Brain microvascular endothelial cell (primary cell): ENCODE data around the gene GALNT1.

Experiments used
- DNase-seq: peaks from one replicate; pipeline ENCODE4 v3.0.0-alpha.2; 2020
- H3K27ac ChIP-seq: fragments of 250-450 bp; sonication (Bioruptor Pico); 2 replicates; pipeline ENCODE4 v1.5.1; 2020; ENCODE audit warnings: mild to moderate bottlenecking, moderate library complexity
- H3K27me3 ChIP-seq: fragments of 250-450 bp; sonication (Bioruptor Pico); replicated peaks from 2 replicates; pipeline ENCODE4 v1.5.1; 2020; ENCODE audit warnings: mild to moderate bottlenecking
- H3K36me3 ChIP-seq: fragments of 250-450 bp; sonication (Bioruptor Pico); replicated peaks from 2 replicates; pipeline ENCODE4 v1.5.1; 2020; ENCODE audit warnings: mild to moderate bottlenecking
- H3K4me3 ChIP-seq: 2 replicates; pipeline ENCODE4 v1.5.1; 2011; ENCODE audit warnings: low read depth, mild to moderate bottlenecking, control low read depth, low read length, moderate library complexity
- in situ Hi-C: cut with HindIII; loops from 2 replicates; pipeline ENCODE4 v1.10.0; 2017; ENCODE audit warnings: low sequenced_read_pairs, low pct_ligation_motif_present
- TF ChIP-seq, protein P1 (sequence below): IDR thresholded peaks from 2 replicates; pipeline ENCODE4 v1.5.1; 2011; ENCODE audit warnings: low read depth, mild to moderate bottlenecking, moderate library complexity, low read length, control low read depth, inconsistent platforms; ENCODE audit errors: missing control alignments

Gene GALNT1

DNA sequence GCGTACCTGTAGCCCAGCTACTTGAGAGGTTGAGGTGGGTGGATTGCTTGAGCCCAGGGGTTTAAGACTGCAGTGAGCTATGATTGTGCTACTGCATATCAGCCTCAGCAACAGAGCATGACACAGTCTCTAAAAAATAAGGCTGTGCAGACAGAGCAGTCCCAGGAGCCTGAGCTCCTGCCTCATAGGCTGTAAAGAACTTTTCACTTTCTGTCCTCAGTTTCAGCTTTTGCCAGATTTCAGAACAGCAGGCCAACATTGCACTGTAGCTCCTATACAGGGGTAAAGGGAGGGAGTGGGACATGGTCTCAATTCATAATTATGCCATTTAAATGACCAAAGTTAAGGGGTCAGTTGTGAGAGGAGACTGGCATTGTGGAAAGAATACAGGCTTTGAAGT, 150.6 kb downstream of the GALNT1 start:
- TF ChIP-seq, protein P1, sequence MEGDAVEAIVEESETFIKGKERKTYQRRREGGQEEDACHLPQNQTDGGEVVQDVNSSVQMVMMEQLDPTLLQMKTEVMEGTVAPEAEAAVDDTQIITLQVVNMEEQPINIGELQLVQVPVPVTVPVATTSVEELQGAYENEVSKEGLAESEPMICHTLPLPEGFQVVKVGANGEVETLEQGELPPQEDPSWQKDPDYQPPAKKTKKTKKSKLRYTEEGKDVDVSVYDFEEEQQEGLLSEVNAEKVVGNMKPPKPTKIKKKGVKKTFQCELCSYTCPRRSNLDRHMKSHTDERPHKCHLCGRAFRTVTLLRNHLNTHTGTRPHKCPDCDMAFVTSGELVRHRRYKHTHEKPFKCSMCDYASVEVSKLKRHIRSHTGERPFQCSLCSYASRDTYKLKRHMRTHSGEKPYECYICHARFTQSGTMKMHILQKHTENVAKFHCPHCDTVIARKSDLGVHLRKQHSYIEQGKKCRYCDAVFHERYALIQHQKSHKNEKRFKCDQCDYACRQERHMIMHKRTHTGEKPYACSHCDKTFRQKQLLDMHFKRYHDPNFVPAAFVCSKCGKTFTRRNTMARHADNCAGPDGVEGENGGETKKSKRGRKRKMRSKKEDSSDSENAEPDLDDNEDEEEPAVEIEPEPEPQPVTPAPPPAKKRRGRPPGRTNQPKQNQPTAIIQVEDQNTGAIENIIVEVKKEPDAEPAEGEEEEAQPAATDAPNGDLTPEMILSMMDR: no peak
- no peak for DNase-seq

DNA sequence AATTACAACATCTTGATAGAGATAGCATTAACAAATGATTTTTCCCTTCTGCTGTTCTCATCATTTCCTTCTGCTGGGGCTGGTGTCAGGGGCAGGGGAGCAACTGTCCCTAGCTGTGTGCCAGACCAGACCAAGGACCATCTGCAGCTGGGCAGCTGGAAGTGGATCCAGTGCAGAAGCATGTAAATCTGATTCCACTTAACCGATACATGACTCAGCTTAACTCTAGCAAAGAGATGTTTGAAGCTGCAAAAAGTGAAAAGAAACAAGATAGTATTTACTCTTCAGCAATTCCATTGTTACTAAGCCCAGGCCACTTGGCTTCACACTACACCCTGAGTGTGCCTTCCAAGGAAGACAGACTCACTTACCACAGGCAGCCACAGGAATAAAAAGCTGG, 151.1 kb downstream of the GALNT1 start:
- in situ Hi-C loops: no loop called here
- no peak overlapping the region for H3K27ac ChIP-seq
- H3K27me3 ChIP-seq: no peaks in the 10 kb centered on the region
- H3K36me3 ChIP-seq: no peaks in the 10 kb centered on the region
- TF ChIP-seq, protein P1: no peak
- DNase-seq: no peak
- H3K4me3 ChIP-seq: no peak overlapping the region

More for the DNA sequence above, 150.6 kb downstream of the GALNT1 start:
- Histone ChIP-seq H3K27ac (no peak overlapping the region), H3K4me3 (no peak overlapping the region), H3K27me3 (no peaks in the 10 kb centered on the region), H3K36me3 (no peaks in the 10 kb centered on the region)
- in situ Hi-C loops: no loop called here

DNA sequence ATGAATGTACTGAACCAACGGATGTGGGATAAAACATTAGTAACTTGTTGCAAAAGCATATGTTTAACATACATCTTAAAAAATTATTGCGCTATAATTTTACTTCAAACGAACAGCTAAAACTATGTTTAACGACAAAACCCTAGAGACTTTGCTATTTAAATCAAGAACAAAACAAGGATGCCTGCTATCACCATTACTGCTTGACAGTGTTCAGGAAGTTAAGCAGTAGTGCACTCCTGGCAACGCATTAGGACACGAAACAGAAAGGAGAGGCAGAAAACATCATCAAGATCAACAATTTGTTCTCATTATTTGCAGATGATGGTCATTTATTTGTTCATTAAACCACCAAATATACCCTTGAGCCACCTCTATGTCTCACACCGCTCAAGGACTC, 151.9 kb downstream of the GALNT1 start:
- Histone ChIP-seq H3K4me3 (no peak overlapping the region), H3K36me3 (no peaks in the 10 kb centered on the region), H3K27me3 (no peaks in the 10 kb centered on the region), H3K27ac (no peak overlapping the region)
- TF ChIP-seq, protein P1: no peak
- in situ Hi-C loops: no loop called here
- no peak for DNase-seq

DNA sequence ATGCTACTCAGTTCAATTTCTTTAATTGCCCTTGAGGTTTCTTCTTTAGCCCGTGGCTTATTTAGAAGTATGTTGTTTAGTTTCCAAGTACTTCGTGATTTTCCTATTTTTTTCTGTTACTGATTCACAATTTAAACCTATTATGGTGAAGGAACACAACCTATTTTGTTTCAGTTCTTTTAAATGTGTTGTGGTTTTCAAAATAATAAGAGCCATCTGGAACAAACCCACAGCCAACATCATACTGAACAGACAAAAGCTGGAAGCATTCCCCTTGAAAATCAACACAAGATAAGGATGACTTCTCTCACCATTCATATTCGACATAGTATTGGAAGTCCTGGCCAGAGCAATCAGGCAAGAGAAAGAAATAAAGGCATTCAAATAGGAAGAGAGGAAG, 155.2 kb downstream of the GALNT1 start:
- no peak for DNase-seq
- H3K27ac ChIP-seq: no peak overlapping the region
- TF ChIP-seq, protein P1: no peak
- in situ Hi-C loops: no loop called here
- H3K4me3 ChIP-seq: no peak overlapping the region
- no peaks in the 10 kb centered on the region for H3K36me3 ChIP-seq
- H3K27me3 ChIP-seq: no peaks in the 10 kb centered on the region

DNA sequence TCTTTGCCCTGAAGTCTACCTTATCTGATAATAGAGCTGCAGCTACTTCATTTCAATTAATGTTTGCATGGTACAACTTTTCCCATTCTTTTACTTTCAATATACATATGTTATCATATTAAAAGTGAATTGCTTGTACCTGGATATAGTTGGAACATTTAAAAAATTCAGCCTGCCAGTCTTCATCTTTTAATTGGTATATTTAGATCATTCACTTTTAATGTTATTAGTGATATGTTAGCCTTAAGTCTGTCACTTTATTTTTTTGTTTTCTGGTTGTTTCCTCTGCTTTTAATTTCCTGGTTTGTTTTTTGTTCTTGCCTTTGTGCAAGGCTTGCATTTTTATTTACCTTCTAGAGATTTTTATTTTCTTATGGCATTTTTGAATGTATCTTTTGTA, 158.2 kb downstream of the GALNT1 start:
- Histone ChIP-seq H3K27me3 (no peaks in the 10 kb centered on the region), H3K36me3 (no peaks in the 10 kb centered on the region), H3K27ac (no peak overlapping the region), H3K4me3 (no peak overlapping the region)
- in situ Hi-C loops: no loop called here
- TF ChIP-seq, protein P1: no peak
- no peak for DNase-seq

DNA sequence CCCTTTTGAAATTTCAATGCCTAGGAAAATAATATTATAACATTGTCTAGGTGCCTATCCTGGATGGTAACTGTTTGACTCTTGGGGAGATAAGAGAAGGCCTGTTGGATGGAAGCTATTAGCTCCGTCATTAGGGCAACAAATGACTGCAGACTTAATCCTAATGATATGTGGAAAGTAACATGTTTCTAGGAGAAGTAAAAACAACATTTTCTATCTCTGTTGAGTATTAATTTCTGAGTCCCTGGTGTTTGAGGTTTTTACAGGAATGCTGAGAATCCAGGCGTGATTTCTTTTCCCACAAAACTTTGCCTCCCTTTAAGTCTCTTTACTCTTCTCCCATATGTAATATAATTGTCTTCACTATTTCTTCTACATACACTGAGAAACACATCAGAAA, 159.1 kb downstream of the GALNT1 start:
- in situ Hi-C loops: no loop called here
- DNase-seq: no peak
- Histone ChIP-seq H3K4me3 (no peak overlapping the region), H3K36me3 (no peaks in the 10 kb centered on the region), H3K27ac (no peak overlapping the region), H3K27me3 (no peaks in the 10 kb centered on the region)
- TF ChIP-seq, protein P1: no peak
